SK-N-SH (cell line): ENCODE results near the gene LARP4.

Source experiments
- EP300 ChIP-seq, 2 experiments: IDR thresholded peaks; 2 replicates each; pipeline versions ENCODE4 v1.4.0 to v1.6.1; 2012; ENCODE audit warnings: borderline replicate concordance in 1 of 2, low read depth in 1 of 2, low read length in 1 of 2
- EZH2phosphoT487 ChIP-seq: fragments of 200-600 bp; sonication (generic); IDR thresholded peaks from 2 replicates; pipeline ENCODE4 v1.6.1; 2017; ENCODE audit warnings: low read depth, mixed run types, mild to moderate bottlenecking, antibody characterized with exemption, moderate library complexity, borderline replicate concordance
- GABPA ChIP-seq: IDR thresholded peaks from 2 replicates; pipeline ENCODE4 v1.4.0; 2012; ENCODE audit warnings: low read depth, mild to moderate bottlenecking
- GATA2 ChIP-seq: sonication (generic); formaldehyde crosslinking; IDR thresholded peaks from 2 replicates; pipeline ENCODE4 v1.5.0; 2020; ENCODE audit warnings: mild to moderate bottlenecking, missing genetic modification reagents
- MAX ChIP-seq: IDR thresholded peaks from 2 replicates; pipeline ENCODE4 v1.4.0; 2012; ENCODE audit warnings: low read depth
- MXI1 ChIP-seq: IDR thresholded peaks from 2 replicates; pipeline ENCODE4 v1.6.1; 2012; ENCODE audit warnings: mild to moderate bottlenecking, low read depth, low read length, improper control_type of control experiment
- POLR2AphosphoS5 ChIP-seq: IDR thresholded peaks from 2 replicates; pipeline ENCODE4 v1.6.1; 2012; ENCODE audit warnings: low read depth, low read length
- SIN3A ChIP-seq: IDR thresholded peaks from 2 replicates; pipeline ENCODE4 v1.6.1; 2012; ENCODE audit warnings: low read depth, mild to moderate bottlenecking, low read length, moderate library complexity, borderline replicate concordance
- SMC3 ChIP-seq: IDR thresholded peaks from 2 replicates; pipeline ENCODE4 v1.6.1; 2012; ENCODE audit warnings: low read depth, low read length, improper control_type of control experiment
- TCF12 ChIP-seq: IDR thresholded peaks from 2 replicates; pipeline ENCODE4 v1.4.0; 2012
- TF ChIP-seq, protein P1 (sequence below): fragments of 200-600 bp; sonication (generic); IDR thresholded peaks from 2 replicates; pipeline ENCODE4 v1.6.1; 2017; ENCODE audit warnings: antibody characterized with exemption, mild to moderate bottlenecking, moderate library complexity
- TF ChIP-seq, protein P2 (sequence below): IDR thresholded peaks from 2 replicates; pipeline ENCODE4 v1.6.1; 2012; ENCODE audit warnings: mild to moderate bottlenecking, low read depth, low read length, moderate library complexity
- TF ChIP-seq, protein P3 (sequence below): fragments of 150-350 bp; IDR thresholded peaks from 2 replicates; pipeline ENCODE4 v1.6.1; 2017; ENCODE audit warnings: antibody characterized with exemption, low read length, low read depth, borderline replicate concordance
- TF ChIP-seq, protein P4 (sequence below): IDR thresholded peaks from 2 replicates; pipeline ENCODE4; 2012

DNA sequence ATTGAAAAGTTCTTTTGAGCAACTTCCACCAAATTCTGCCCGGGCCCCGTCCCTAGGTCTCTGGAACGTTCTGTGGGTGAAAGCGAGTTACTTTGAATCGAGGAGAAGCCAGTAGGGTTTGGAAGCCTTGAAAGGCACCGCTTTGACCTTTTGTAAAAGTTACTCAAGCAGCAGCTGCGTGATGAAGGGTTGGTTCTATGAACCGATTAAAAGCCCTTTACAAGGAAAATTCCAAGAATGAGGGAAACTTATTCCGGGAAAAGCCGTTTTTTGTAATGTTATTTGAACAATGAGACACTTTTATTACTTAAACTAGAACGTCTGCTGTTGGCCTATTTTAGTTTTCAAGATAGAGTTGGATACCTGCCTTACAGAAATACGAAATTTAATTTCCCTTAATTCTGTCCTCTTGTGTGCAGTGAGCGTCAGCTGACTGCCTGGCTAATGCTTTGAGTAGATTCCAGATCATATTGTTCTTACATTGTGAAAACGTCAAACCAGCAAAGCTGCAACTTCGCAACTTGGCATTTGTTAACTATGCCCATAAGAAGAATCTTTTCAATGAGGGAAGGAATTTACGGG lies 906 bp downstream of the LARP4 start:
- TF ChIP-seq SIN3A = no peak
- TF ChIP-seq, protein P1, sequence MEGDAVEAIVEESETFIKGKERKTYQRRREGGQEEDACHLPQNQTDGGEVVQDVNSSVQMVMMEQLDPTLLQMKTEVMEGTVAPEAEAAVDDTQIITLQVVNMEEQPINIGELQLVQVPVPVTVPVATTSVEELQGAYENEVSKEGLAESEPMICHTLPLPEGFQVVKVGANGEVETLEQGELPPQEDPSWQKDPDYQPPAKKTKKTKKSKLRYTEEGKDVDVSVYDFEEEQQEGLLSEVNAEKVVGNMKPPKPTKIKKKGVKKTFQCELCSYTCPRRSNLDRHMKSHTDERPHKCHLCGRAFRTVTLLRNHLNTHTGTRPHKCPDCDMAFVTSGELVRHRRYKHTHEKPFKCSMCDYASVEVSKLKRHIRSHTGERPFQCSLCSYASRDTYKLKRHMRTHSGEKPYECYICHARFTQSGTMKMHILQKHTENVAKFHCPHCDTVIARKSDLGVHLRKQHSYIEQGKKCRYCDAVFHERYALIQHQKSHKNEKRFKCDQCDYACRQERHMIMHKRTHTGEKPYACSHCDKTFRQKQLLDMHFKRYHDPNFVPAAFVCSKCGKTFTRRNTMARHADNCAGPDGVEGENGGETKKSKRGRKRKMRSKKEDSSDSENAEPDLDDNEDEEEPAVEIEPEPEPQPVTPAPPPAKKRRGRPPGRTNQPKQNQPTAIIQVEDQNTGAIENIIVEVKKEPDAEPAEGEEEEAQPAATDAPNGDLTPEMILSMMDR = no peak
- no peak for TF ChIP-seq GATA2
- TF ChIP-seq EP300 (IDR thresholded peaks at IDR 0.05; ENCODE audit: borderline replicate concordance in 1 of 2, low read depth in 1 of 2, low read length in 1 of 2) = no peak; a peak in 1 of 4 replicates
- TF ChIP-seq, protein P2, sequence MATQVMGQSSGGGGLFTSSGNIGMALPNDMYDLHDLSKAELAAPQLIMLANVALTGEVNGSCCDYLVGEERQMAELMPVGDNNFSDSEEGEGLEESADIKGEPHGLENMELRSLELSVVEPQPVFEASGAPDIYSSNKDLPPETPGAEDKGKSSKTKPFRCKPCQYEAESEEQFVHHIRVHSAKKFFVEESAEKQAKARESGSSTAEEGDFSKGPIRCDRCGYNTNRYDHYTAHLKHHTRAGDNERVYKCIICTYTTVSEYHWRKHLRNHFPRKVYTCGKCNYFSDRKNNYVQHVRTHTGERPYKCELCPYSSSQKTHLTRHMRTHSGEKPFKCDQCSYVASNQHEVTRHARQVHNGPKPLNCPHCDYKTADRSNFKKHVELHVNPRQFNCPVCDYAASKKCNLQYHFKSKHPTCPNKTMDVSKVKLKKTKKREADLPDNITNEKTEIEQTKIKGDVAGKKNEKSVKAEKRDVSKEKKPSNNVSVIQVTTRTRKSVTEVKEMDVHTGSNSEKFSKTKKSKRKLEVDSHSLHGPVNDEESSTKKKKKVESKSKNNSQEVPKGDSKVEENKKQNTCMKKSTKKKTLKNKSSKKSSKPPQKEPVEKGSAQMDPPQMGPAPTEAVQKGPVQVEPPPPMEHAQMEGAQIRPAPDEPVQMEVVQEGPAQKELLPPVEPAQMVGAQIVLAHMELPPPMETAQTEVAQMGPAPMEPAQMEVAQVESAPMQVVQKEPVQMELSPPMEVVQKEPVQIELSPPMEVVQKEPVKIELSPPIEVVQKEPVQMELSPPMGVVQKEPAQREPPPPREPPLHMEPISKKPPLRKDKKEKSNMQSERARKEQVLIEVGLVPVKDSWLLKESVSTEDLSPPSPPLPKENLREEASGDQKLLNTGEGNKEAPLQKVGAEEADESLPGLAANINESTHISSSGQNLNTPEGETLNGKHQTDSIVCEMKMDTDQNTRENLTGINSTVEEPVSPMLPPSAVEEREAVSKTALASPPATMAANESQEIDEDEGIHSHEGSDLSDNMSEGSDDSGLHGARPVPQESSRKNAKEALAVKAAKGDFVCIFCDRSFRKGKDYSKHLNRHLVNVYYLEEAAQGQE = no peak
- no peak for TF ChIP-seq MAX
- no peak for TF ChIP-seq TCF12
- no peak for TF ChIP-seq GABPA
- TF ChIP-seq, protein P3, sequence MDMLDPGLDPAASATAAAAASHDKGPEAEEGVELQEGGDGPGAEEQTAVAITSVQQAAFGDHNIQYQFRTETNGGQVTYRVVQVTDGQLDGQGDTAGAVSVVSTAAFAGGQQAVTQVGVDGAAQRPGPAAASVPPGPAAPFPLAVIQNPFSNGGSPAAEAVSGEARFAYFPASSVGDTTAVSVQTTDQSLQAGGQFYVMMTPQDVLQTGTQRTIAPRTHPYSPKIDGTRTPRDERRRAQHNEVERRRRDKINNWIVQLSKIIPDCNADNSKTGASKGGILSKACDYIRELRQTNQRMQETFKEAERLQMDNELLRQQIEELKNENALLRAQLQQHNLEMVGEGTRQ = no peak
- no peak for TF ChIP-seq POLR2AphosphoS5
- no peak for TF ChIP-seq EZH2phosphoT487
- TF ChIP-seq SMC3 = no peak
- TF ChIP-seq, protein P4, sequence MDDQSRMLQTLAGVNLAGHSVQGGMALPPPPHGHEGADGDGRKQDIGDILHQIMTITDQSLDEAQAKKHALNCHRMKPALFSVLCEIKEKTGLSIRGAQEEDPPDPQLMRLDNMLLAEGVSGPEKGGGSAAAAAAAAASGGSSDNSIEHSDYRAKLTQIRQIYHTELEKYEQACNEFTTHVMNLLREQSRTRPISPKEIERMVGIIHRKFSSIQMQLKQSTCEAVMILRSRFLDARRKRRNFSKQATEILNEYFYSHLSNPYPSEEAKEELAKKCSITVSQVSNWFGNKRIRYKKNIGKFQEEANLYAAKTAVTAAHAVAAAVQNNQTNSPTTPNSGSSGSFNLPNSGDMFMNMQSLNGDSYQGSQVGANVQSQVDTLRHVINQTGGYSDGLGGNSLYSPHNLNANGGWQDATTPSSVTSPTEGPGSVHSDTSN = no peak
- TF ChIP-seq MXI1 = no peak
